ENCODE measurements around the gene C12orf42.

DNA sequence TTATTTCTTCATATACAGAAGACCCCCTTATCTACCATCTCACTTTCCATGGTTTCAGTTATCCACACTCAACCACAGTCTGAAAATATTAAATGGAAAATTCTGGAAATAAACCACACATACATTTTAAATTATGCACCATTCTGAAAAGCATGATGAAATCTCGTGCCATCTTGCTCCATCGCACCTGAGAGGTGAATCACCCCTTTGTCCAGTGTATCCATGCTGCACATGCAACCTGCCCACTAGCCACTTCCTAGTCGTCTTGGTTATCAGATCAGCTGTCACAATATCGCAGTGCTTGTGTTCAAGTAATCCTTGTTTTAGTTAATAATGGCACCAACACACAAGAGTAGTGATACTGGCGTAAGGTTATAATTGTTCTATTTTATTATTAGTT is 145.7 kb downstream of the C12orf42 start:
- TF ChIP-seq, protein P1, sequence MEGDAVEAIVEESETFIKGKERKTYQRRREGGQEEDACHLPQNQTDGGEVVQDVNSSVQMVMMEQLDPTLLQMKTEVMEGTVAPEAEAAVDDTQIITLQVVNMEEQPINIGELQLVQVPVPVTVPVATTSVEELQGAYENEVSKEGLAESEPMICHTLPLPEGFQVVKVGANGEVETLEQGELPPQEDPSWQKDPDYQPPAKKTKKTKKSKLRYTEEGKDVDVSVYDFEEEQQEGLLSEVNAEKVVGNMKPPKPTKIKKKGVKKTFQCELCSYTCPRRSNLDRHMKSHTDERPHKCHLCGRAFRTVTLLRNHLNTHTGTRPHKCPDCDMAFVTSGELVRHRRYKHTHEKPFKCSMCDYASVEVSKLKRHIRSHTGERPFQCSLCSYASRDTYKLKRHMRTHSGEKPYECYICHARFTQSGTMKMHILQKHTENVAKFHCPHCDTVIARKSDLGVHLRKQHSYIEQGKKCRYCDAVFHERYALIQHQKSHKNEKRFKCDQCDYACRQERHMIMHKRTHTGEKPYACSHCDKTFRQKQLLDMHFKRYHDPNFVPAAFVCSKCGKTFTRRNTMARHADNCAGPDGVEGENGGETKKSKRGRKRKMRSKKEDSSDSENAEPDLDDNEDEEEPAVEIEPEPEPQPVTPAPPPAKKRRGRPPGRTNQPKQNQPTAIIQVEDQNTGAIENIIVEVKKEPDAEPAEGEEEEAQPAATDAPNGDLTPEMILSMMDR (conservative IDR thresholded peaks at IDR 0.05; ENCODE audit: low read depth, low read length) = no peak
- TF ChIP-seq EZH2 (IDR thresholded peaks at IDR 0.05; ENCODE audit: low read length, unreplicated experiment) (no peak), EZH2phosphoT487 (IDR thresholded peaks at IDR 0.05; ENCODE audit: borderline replicate concordance, low read length) (no peak)
